IMR-90 (cell line): Measurements from ENCODE around the gene DPF1. TPM values are rescaled to one million over a fixed set of nuclear protein-coding genes. Genes with fewer than 3 reads are reported as not detected.

Experiments
- ATAC-seq: fragments of 200-7000 bp; cut with Tn5 transposase; 2 replicates; pipeline ENCODE4 v1.9.1; 2020; ENCODE audit warnings: low read depth, mild to moderate bottlenecking, moderate library complexity
- BruUV-seq: library from RNA; stranded (reverse); fragments of 400-500 nt; replicated peaks from 2 replicates; lab custom pipeline; 2021; lab: Mats Ljungman, UMichigan
- CTCF ChIA-PET: fragments of 300-600 bp; formaldehyde crosslinking; extraction: SDS; loops from one replicate; lab custom pipeline; 2021; ENCODE audit warnings: antibody characterized with exemption; lab: Yijun Ruan, JAX
- POLR2A ChIA-PET: fragments of 300-600 bp; sonication (Branson Sonifier 250); formaldehyde crosslinking; loops from one replicate; lab custom pipeline; 2022; ENCODE audit warnings: antibody characterized with exemption; ENCODE audit not compliant: unreplicated experiment; lab: Charles Lee
- DNase-seq: peaks from one replicate; pipeline ENCODE4 v3.0.0; 2013
- H2AFZ ChIP-seq: replicated peaks from 2 replicates; pipeline ENCODE3; 2013; ENCODE audit warnings: low read length, mild to moderate bottlenecking; ENCODE audit not compliant: poor library complexity
- H2AK5ac ChIP-seq: 2 replicates; pipeline ENCODE4 v1.6.1; 2013; ENCODE audit warnings: low read depth, low read length, inconsistent platforms
- H2AK9ac ChIP-seq: replicated peaks from 2 replicates; pipeline ENCODE3; 2013; ENCODE audit warnings: mild to moderate bottlenecking, low read depth, low read length, moderate library complexity; ENCODE audit not compliant: poor library complexity
- H2BK120ac ChIP-seq: 2 replicates; pipeline ENCODE4 v1.6.1; 2013; ENCODE audit warnings: low read depth, low read length, inconsistent platforms
- H2BK15ac ChIP-seq: 3 replicates; pipeline ENCODE4 v1.6.1; 2013; ENCODE audit warnings: low read depth, low read length, inconsistent platforms
- H2BK20ac ChIP-seq: 2 replicates; pipeline ENCODE4 v1.6.1; 2013; ENCODE audit warnings: low read depth, mild to moderate bottlenecking, inconsistent platforms, low read length, moderate library complexity
- H2BK5ac ChIP-seq: 2 replicates; pipeline ENCODE4 v1.6.1; 2013; ENCODE audit warnings: mild to moderate bottlenecking, low read depth, low read length, inconsistent platforms; ENCODE audit not compliant: poor library complexity, severe bottlenecking
- H3K14ac ChIP-seq: replicated peaks from 2 replicates; pipeline ENCODE4 v1.6.1; 2013; ENCODE audit warnings: low read depth, low read length, inconsistent platforms
- H3K18ac ChIP-seq: 2 replicates; pipeline ENCODE4 v1.6.1; 2013; ENCODE audit warnings: low read depth, low read length, control low read depth
- H3K23ac ChIP-seq: 2 replicates; pipeline ENCODE4 v1.6.1; 2013; ENCODE audit warnings: low read depth, low read length, inconsistent platforms
- H3K27ac ChIP-seq: 2 replicates; pipeline ENCODE4 v1.5.1; 2013; ENCODE audit warnings: mild to moderate bottlenecking, control low read depth, low read length; ENCODE audit not compliant: insufficient read depth
- H3K27me3 ChIP-seq: 2 replicates; pipeline ENCODE4 v1.6.1; 2013; ENCODE audit warnings: low read length; ENCODE audit not compliant: control insufficient read depth, insufficient read depth
- H3K36me3 ChIP-seq: 2 replicates; pipeline ENCODE4 v1.6.1; 2013; ENCODE audit warnings: low read length, mixed read lengths; ENCODE audit not compliant: control insufficient read depth, insufficient read depth
- H3K4ac ChIP-seq: 2 replicates; pipeline ENCODE4 v1.6.1; 2013; ENCODE audit warnings: low read depth, low read length, inconsistent platforms
- H3K4me1 ChIP-seq: 2 replicates; pipeline ENCODE4 v1.6.1; 2013; ENCODE audit warnings: low read length, mixed read lengths; ENCODE audit not compliant: control insufficient read depth, insufficient read depth
- H3K4me2 ChIP-seq: 2 replicates; pipeline ENCODE4 v1.6.1; 2013; ENCODE audit warnings: low read depth, mild to moderate bottlenecking, control low read depth, low read length, moderate library complexity
- H3K4me3 ChIP-seq: 2 replicates; pipeline ENCODE4 v1.5.1; 2013; ENCODE audit warnings: low read depth, mild to moderate bottlenecking, control low read depth, low read length, moderate library complexity; ENCODE audit not compliant: insufficient read depth
- H3K56ac ChIP-seq: 2 replicates; pipeline ENCODE4 v1.6.1; 2013; ENCODE audit warnings: low read length, inconsistent platforms; ENCODE audit not compliant: insufficient read depth; ENCODE audit errors: extremely low read depth
- H3K79me1 ChIP-seq, 2 experiments: 2 replicates each; pipeline ENCODE4 v1.6.1; 2013; ENCODE audit warnings: low read length in 2 of 2, inconsistent platforms in 1 of 2, low read depth in 1 of 2
- H3K9ac ChIP-seq: 2 replicates; pipeline ENCODE4 v1.6.1; 2013; ENCODE audit warnings: low read depth, low read length, control low read depth
- H3K9me1 ChIP-seq: 2 replicates; pipeline ENCODE4 v1.6.1; 2013; ENCODE audit warnings: low read length, inconsistent platforms; ENCODE audit not compliant: insufficient read depth
- H3K9me3 ChIP-seq: 2 replicates; pipeline ENCODE4 v1.6.1; 2013; ENCODE audit warnings: low read length; ENCODE audit not compliant: control insufficient read depth, insufficient read depth
- H4K20me1 ChIP-seq: 2 replicates; pipeline ENCODE4 v1.6.1; 2013; ENCODE audit warnings: low read length, inconsistent platforms; ENCODE audit not compliant: insufficient read depth
- H4K5ac ChIP-seq: 2 replicates; pipeline ENCODE4 v1.6.1; 2013; ENCODE audit warnings: mild to moderate bottlenecking, low read depth, low read length, control low read depth
- H4K8ac ChIP-seq, 2 experiments: 2 replicates each; pipeline ENCODE4 v1.6.1; 2013; ENCODE audit warnings: low read depth in 2 of 2, low read length in 2 of 2, control low read depth in 1 of 2, inconsistent platforms in 1 of 2
- H4K91ac ChIP-seq: 2 replicates; pipeline ENCODE4 v1.6.1; 2013; ENCODE audit warnings: low read depth, low read length, inconsistent platforms; ENCODE audit not compliant: insufficient read depth
- BHLHE40 ChIP-seq: fragments of 150-350 bp; IDR thresholded peaks from 2 replicates; pipeline ENCODE4 v1.6.1; 2016; ENCODE audit warnings: mild to moderate bottlenecking, low read depth, low read length
- CEBPB ChIP-seq: IDR thresholded peaks from 2 replicates; pipeline ENCODE4 v1.6.1; 2012; ENCODE audit warnings: low read depth, low read length, improper control_type of control experiment
- CHD1 ChIP-seq: IDR thresholded peaks from 2 replicates; pipeline ENCODE4 v1.6.1; 2012; ENCODE audit warnings: low read depth, low read length, improper control_type of control experiment
- FOS ChIP-seq: fragments of 150-350 bp; IDR thresholded peaks from 2 replicates; pipeline ENCODE4 v1.6.1; 2016; ENCODE audit warnings: low read depth, low read length
- MAFK ChIP-seq: IDR thresholded peaks from 2 replicates; pipeline ENCODE4 v1.6.1; 2012; ENCODE audit warnings: low read depth, low read length, improper control_type of control experiment
- MAZ ChIP-seq: IDR thresholded peaks from 2 replicates; pipeline ENCODE4 v1.6.1; 2012; ENCODE audit warnings: low read depth, mild to moderate bottlenecking, low read length, improper control_type of control experiment, moderate library complexity, borderline replicate concordance
- POLR2A ChIP-seq: IDR thresholded peaks from 2 replicates; pipeline ENCODE4 v1.6.1; 2012; ENCODE audit warnings: mild to moderate bottlenecking, low read depth, low read length
- RAD21 ChIP-seq: IDR thresholded peaks from 2 replicates; pipeline ENCODE4 v1.6.1; 2012; ENCODE audit warnings: low read length, improper control_type of control experiment
- RCOR1 ChIP-seq: IDR thresholded peaks from 2 replicates; pipeline ENCODE4 v1.6.1; 2012; ENCODE audit warnings: mild to moderate bottlenecking, low read length, improper control_type of control experiment; ENCODE audit not compliant: insufficient replicate concordance
- RFX5 ChIP-seq: IDR thresholded peaks from 2 replicates; pipeline ENCODE4 v1.8.0; 2012; ENCODE audit warnings: low read depth, mild to moderate bottlenecking, low read length, moderate library complexity
- SMC3 ChIP-seq: fragments of 150-350 bp; IDR thresholded peaks from 2 replicates; pipeline ENCODE4 v1.6.1; 2016; ENCODE audit warnings: low read depth, mild to moderate bottlenecking, antibody characterized with exemption, low read length, moderate library complexity
- WGBS, 2 experiments: methylation state at CpG; one replicate each; pipeline versions ENCODE4 v1.1.5 to v1.1.7; 2013; ENCODE audit warnings: missing lambda C conversion rate in 2 of 2; ENCODE audit not compliant: insufficient read length in 1 of 2; ENCODE audit errors: extremely low coverage in 2 of 2; 5-methylcytosine and 5-hydroxymethylcytosine counted together
- dilution Hi-C: fragments of 300-500 bp; cut with HindIII; formaldehyde crosslinking; loops from one replicate; pipeline ENCODE4 v1.14.3; 2018; ENCODE audit warnings: low sequenced_read_pairs; ENCODE audit not compliant: unreplicated experiment
- in situ Hi-C: fragments of 300-500 bp; cut with MboI; formaldehyde crosslinking; loops from 3 replicates; pipeline ENCODE4 v1.14.3; 2019; ENCODE audit warnings: low sequenced_read_pairs, inconsistent platforms, mixed read lengths
- intact Hi-C: fragments of 100-400 bp; cut with micrococcal nuclease; formaldehyde crosslinking; loops from 2 replicates; pipeline ENCODE4 v1.10.0; 2022
- polyA plus RNA-seq, 3 experiments: library from polyadenylated mRNA; depleted of rRNA; stranded (reverse); fragments of >200 nt; gene quantifications; 2 replicates each; pipeline ENCODE4 v1.2.3, GENCODE V29; 2012; ENCODE audit warnings: low replicate concordance in 1 of 3
- total RNA-seq: library from RNA; depleted of rRNA; stranded (reverse); fragments of >200 nt; gene quantifications from 2 replicates; pipeline ENCODE4 v1.2.3, GENCODE V29; 2012
- TF ChIP-seq, protein P1 (sequence below): conservative IDR thresholded peaks from 2 replicates; pipeline ENCODE4 v1.5.1; 2012; ENCODE audit warnings: mild to moderate bottlenecking, low read depth, low read length, improper control_type of control experiment

DPF1 gene
- total and polyA plus RNA-seq, 2 of the 4 experiments (the other 2 are of a cell fraction), result 3.2 to 5.5 TPM

- no peak overlapping the region for H2BK15ac ChIP-seq
- intact Hi-C loops, result no loop called here
- 100% methylated on average over 1 of the region's 7 CpGs; no CpG with 5 or more reads in 1 of the 2 experiments for WGBS, 2 experiments
- ATAC-seq (no peak), DNase-seq (no peak)
- no peak overlapping the region for H3K4ac ChIP-seq
- H2AFZ ChIP-seq, result no peak overlapping the region
- no peak overlapping the region for H3K23ac ChIP-seq
- no peak overlapping the region for H4K91ac ChIP-seq
- H3K27ac ChIP-seq, result no peak overlapping the region
- no peak overlapping the region for H3K56ac ChIP-seq
- H4K5ac ChIP-seq, result no peak overlapping the region
- CTCF ChIA-PET, result no interaction called here
- no peak overlapping the region for H2AK9ac ChIP-seq
- H2BK5ac ChIP-seq, result no peak overlapping the region
- H4K20me1 ChIP-seq, result no peaks in the 10 kb centered on the region
- no peak overlapping the region for H2BK120ac ChIP-seq
- no peak overlapping the region for H3K18ac ChIP-seq
- POLR2A ChIA-PET, result no interaction called here
- in situ Hi-C loops, result loop anchor here (25.0 kb wide), 1 partner anchor 389 kb away; the partner anchor contains the start of gene ACTN4
- no TSS peak for BruUV-seq
- peak overlapping the region; percentile 70 for H2AK5ac ChIP-seq
- dilution Hi-C loops, result no loop called here
- H3K4me2 ChIP-seq, result no peak overlapping the region
- no peak overlapping the region for H3K4me3 ChIP-seq
- no peaks in the 10 kb centered on the region for H3K79me1 ChIP-seq
- H2BK20ac ChIP-seq, result no peak overlapping the region
- TF ChIP-seq SMC3 (no peak), MAZ (no peak), POLR2A (no peak), RFX5 (no peak), RCOR1 (no peak), MAFK (no peak), CEBPB (no peak), FOS (no peak), RAD21 (no peak), BHLHE40 (no peak), CHD1 (no peak)
- TF ChIP-seq, protein P1, sequence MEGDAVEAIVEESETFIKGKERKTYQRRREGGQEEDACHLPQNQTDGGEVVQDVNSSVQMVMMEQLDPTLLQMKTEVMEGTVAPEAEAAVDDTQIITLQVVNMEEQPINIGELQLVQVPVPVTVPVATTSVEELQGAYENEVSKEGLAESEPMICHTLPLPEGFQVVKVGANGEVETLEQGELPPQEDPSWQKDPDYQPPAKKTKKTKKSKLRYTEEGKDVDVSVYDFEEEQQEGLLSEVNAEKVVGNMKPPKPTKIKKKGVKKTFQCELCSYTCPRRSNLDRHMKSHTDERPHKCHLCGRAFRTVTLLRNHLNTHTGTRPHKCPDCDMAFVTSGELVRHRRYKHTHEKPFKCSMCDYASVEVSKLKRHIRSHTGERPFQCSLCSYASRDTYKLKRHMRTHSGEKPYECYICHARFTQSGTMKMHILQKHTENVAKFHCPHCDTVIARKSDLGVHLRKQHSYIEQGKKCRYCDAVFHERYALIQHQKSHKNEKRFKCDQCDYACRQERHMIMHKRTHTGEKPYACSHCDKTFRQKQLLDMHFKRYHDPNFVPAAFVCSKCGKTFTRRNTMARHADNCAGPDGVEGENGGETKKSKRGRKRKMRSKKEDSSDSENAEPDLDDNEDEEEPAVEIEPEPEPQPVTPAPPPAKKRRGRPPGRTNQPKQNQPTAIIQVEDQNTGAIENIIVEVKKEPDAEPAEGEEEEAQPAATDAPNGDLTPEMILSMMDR, result no peak
- no peak overlapping the region for H4K8ac ChIP-seq
- no peaks in the 10 kb centered on the region for H3K9me3 ChIP-seq
- peaks cover 30% of the 10 kb centered on the region for H3K4me1 ChIP-seq
- H3K14ac ChIP-seq, result no peak overlapping the region
- H3K9ac ChIP-seq, result no peak overlapping the region
- H3K36me3 ChIP-seq, result no peaks in the 10 kb centered on the region
- H3K9me1 ChIP-seq, result peaks cover 3% of the 10 kb centered on the region; the same call in 1 of the 2 replicates
- H3K27me3 ChIP-seq, result no peaks in the 10 kb centered on the region
Measured at GRCh38 chr19:38248421-38248820, 24.4 kb upstream of the DPF1 start.
